Spleen (tissue), 11 donors: ENCODE results near the gene VCL. TPM values are rescaled to one million over a fixed set of nuclear protein-coding genes. Genes with fewer than 3 reads are reported as not detected.

Experiments
- DNase-seq: peaks from one replicate; pipeline ENCODE4 v3.0.0-alpha.2; 2020
- H3K27ac ChIP-seq, 8 donors: fragments of 200-600 bp; sonication (generic) in 7 of 8; 1 replicate in 4 of 8; 2 replicates in 4 of 8; pipeline versions ENCODE4 v1.5.0 to v1.8.0; 2016 to 2021; ENCODE audit warnings: inconsistent platforms in 4 of 8, mild to moderate bottlenecking in 4 of 8, moderate library complexity in 1 of 8
- H3K27me3 ChIP-seq, 7 donors: fragments of 200-600 bp; sonication (generic) in 6 of 7; replicated peaks in 1 of 7; 1 replicate in 4 of 7; 2 replicates in 3 of 7; pipeline versions ENCODE4 v1.5.0 to v1.8.0; 2016 to 2021; ENCODE audit warnings: inconsistent platforms in 3 of 7, mild to moderate bottlenecking in 1 of 7
- H3K36me3 ChIP-seq, 6 donors: fragments of 200-600 bp; sonication (generic) in 5 of 6; 1 replicate in 4 of 6; 2 replicates in 2 of 6; pipeline versions ENCODE4 v1.5.0 to v1.8.0; 2016 to 2021; ENCODE audit warnings: inconsistent platforms in 2 of 6
- H3K4me1 ChIP-seq, 6 donors: fragments of 200-600 bp; sonication (generic) in 5 of 6; 1 replicate in 3 of 6; 2 replicates in 3 of 6; pipeline versions ENCODE4 v1.5.0 to v1.8.0; 2016 to 2021; ENCODE audit warnings: inconsistent platforms in 3 of 6
- H3K4me3 ChIP-seq, 8 donors: fragments of 200-600 bp; sonication (generic) in 7 of 8; 1 replicate in 4 of 8; 2 replicates in 4 of 8; pipeline versions ENCODE4 v1.5.0 to v1.8.0; 2016 to 2021; ENCODE audit warnings: inconsistent platforms in 4 of 8, mild to moderate bottlenecking in 4 of 8, moderate library complexity in 2 of 8
- H3K9me3 ChIP-seq, 8 donors: fragments of 200-600 bp; sonication (generic) in 7 of 8; 1 replicate in 4 of 8; 2 replicates in 4 of 8; pipeline versions ENCODE4 v1.5.0 to v1.8.0; 2016 to 2021; ENCODE audit warnings: inconsistent platforms in 4 of 8
- CTCF ChIP-seq, 11 experiments: fragments of 200-600 bp in 7 of 11; fragments of 450-650 bp in 4 of 11; sonication (generic) in 4 of 11; IDR thresholded peaks in 8 of 11; conservative IDR thresholded peaks in 3 of 11; 1 replicate in 7 of 11; 2 replicates in 4 of 11; pipeline versions ENCODE4 v1.4.0 to v1.8.0; 2016 to 2021; ENCODE audit warnings: antibody characterized with exemption in 11 of 11, inconsistent platforms in 4 of 11, mild to moderate bottlenecking in 1 of 11
- POLR2AphosphoS5 ChIP-seq, 3 donors: sonication (generic); formaldehyde crosslinking; IDR thresholded peaks; one replicate each; pipeline ENCODE4 v1.5.1; 2017; ENCODE audit warnings: antibody characterized with exemption in 3 of 3
- WGBS, 5 donors: extraction: QIAGEN DNeasy Blood & Tissue Kit in 3 of 5; methylation state at CpG; one replicate each; pipeline versions ENCODE4 v1.1.5 to v1.1.7; 2013 to 2018; 5-methylcytosine and 5-hydroxymethylcytosine counted together
- intact Hi-C: fragments of 100-400 bp; cut with DNase I; formaldehyde crosslinking; loops from one replicate; pipeline ENCODE4 v1.15.0; 2023; ENCODE audit warnings: low total_unique reads
- polyA plus RNA-seq, 3 donors: library from polyadenylated mRNA; stranded (reverse); fragments of 200-250 nt; gene quantifications; one replicate each; pipeline ENCODE4 v1.2.1, GENCODE V29; 2013
- total RNA-seq, 7 donors: library from RNA; depleted of rRNA in 3 of 7; stranded (reverse); fragments of >200 nt in 3 of 7; fragmentation: NEBNext Ultra II Directional in 4 of 7; extraction: Animal tissue kit (Norgen Biotek cat#: 25700) in 4 of 7; gene quantifications; one replicate each; pipeline versions ENCODE4 v1.1.0 to v1.2.1, GENCODE V29; 2016 to 2021
- donor health status: healthy with polysubstance abuse.
- donor health status: DM: no; HTN: no; CAD: no; lungs with moderate emphysema.
- donor health status: DM: no; HTN: no; CAD: no.
- donor health status: Bipolar disorder and iron deficiency.
- donor health status: healthy.
- donor health status: DM: no; HTN: no; CAD: no.
- donor health status: DM: yes; HTN: yes; CAD: no.

The VCL gene
- total and polyA plus RNA-seq, 10 donors: 8.8 to 214 (median 77.6) TPM

GRCh38 chr10:74167443-74167842, 169.5 kb downstream of the VCL start:
- DNase-seq: no peak
- no peaks in the 10 kb centered on the region for H3K36me3 ChIP-seq
- peak overlapping the region in 7 of 8 donors; percentile 33 to 81 (median 80) for H3K27ac ChIP-seq
- H3K27me3 ChIP-seq: no peaks in the 10 kb centered on the region
- no peaks in the 10 kb centered on the region for H3K9me3 ChIP-seq
- intact Hi-C loops: no loop called here
- H3K4me3 ChIP-seq: no peak overlapping the region
- H3K4me1 ChIP-seq: peaks cover 0 to 91% (median 69%) of the 10 kb centered on the region in 6 donors
- 24 to 42% (median 35%) methylated on average over 1 of the region's 1 CpG for WGBS, 5 donors
- no peak for TF ChIP-seq POLR2AphosphoS5 (IDR thresholded peaks at IDR 0.05)
- no peak for TF ChIP-seq CTCF (IDR thresholded peaks at IDR 0.05 in 8 of 11, conservative IDR thresholded peaks at IDR 0.05 in 3 of 11)

Other genes starting within 250 kb of the VCL start
- 10 to 100 TPM; 14.6 to 31.6 (median 18.3) TPM for gene CHCHD1, start 216.1 kb upstream of the VCL start, total RNA-seq
- 10 to 100 TPM; 57.9 to 75.9 (median 73.1) TPM for gene CHCHD1, start 216.1 kb upstream of the VCL start, polyA plus RNA-seq
- gene ZSWIM8, start 212.5 kb upstream of the VCL start, total RNA-seq: 100 to 1,000 TPM in 6 of 7 donors, 10 to 100 TPM in 1; 97.0 to 141 (median 129) TPM
- 100 to 1,000 TPM in 2 of 3 donors, 10 to 100 TPM in 1; 51.5 to 109 (median 101) TPM for gene ZSWIM8, start 212.5 kb upstream of the VCL start, polyA plus RNA-seq
- gene NDST2, start 186.5 kb upstream of the VCL start, total RNA-seq: 100 to 1,000 TPM in 5 of 7 donors, 10 to 100 TPM in 2; 84.6 to 159 (median 117) TPM
- gene NDST2, start 186.5 kb upstream of the VCL start, polyA plus RNA-seq: 10 to 100 TPM; 10.9 to 21.7 (median 12.3) TPM
- gene CAMK2G, start 123.6 kb upstream of the VCL start, total RNA-seq: 10 to 100 TPM; 32.7 to 55.2 (median 45.8) TPM
- gene CAMK2G, start 123.6 kb upstream of the VCL start, polyA plus RNA-seq: 10 to 100 TPM; 10.4 to 18.0 (median 17.1) TPM
- 10 to 100 TPM; 19.1 to 95.0 (median 40.7) TPM for gene PLAU, start 87.0 kb upstream of the VCL start, total RNA-seq
- gene PLAU, start 87.0 kb upstream of the VCL start, polyA plus RNA-seq: 10 to 100 TPM in 2 of 3 donors, 1 to 10 TPM in 1; 9.6 to 18.3 (median 16.8) TPM
- gene AP3M1, start 152.7 kb downstream of the VCL start, total RNA-seq: 10 to 100 TPM; 31.6 to 39.5 (median 34.3) TPM
- gene AP3M1, start 152.7 kb downstream of the VCL start, polyA plus RNA-seq: 10 to 100 TPM in 1 of 3 donors, 1 to 10 TPM in 2; 7.3 to 13.0 (median 9.1) TPM
- gene ADK, start 153.1 kb downstream of the VCL start, total RNA-seq: 10 to 100 TPM; 24.2 to 40.5 (median 34.1) TPM
- 10 to 100 TPM; 11.1 to 18.9 (median 17.1) TPM for gene ADK, start 153.1 kb downstream of the VCL start, polyA plus RNA-seq